OCI-LY1 (cell line): Measurements from ENCODE around the gene DNMT3A.

Source experiments
- EZH2 ChIP-seq: fragments of 200-600 bp; sonication (generic), shearing (Covaris generic); IDR thresholded peaks from 2 replicates; pipeline ENCODE4 v1.8.0; 2017; ENCODE audit warnings: borderline replicate concordance, mixed run types, mild to moderate bottlenecking, antibody characterized with exemption, low read length, moderate library complexity, mixed read lengths
- TF ChIP-seq, protein P1 (sequence below): fragments of 200-600 bp; sonication (generic), shearing (Covaris generic); IDR thresholded peaks from 2 replicates; pipeline ENCODE4 v1.5.1; 2017; ENCODE audit warnings: mild to moderate bottlenecking, antibody characterized with exemption, low read length, moderate library complexity, mixed read lengths

DNA sequence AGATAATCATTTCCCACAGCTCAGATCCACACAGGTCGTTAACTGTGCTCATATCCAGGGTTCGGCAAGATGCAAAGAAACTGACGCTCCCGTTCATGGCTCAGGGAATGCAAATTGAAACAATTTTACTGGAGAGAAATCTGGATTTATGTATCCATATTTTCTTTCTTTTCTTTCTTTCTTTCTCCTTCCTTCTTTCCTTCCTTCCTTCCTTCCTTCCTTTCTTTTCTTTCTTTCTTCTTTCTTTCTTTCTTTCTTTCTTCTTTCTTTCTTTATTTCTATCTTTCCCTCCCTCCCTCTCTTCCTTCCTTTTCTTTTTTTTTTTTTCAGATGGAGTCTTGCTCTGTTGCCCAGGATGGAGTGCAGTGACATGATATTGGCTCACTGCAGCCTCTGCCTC lies 153.3 kb downstream of the DNMT3A start:
- TF ChIP-seq EZH2 = no peak
- TF ChIP-seq, protein P1, sequence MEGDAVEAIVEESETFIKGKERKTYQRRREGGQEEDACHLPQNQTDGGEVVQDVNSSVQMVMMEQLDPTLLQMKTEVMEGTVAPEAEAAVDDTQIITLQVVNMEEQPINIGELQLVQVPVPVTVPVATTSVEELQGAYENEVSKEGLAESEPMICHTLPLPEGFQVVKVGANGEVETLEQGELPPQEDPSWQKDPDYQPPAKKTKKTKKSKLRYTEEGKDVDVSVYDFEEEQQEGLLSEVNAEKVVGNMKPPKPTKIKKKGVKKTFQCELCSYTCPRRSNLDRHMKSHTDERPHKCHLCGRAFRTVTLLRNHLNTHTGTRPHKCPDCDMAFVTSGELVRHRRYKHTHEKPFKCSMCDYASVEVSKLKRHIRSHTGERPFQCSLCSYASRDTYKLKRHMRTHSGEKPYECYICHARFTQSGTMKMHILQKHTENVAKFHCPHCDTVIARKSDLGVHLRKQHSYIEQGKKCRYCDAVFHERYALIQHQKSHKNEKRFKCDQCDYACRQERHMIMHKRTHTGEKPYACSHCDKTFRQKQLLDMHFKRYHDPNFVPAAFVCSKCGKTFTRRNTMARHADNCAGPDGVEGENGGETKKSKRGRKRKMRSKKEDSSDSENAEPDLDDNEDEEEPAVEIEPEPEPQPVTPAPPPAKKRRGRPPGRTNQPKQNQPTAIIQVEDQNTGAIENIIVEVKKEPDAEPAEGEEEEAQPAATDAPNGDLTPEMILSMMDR = no peak
